Adrenal gland (tissue), 5 donors: ENCODE results near the gene MYADML2.

ENCODE experiments used
- POLR2A ChIP-seq, 2 donors: fragments of 450-650 bp; IDR thresholded peaks; one replicate each; pipeline ENCODE4 v1.6.1; 2017; ENCODE audit warnings: antibody characterized with exemption in 2 of 2, mild to moderate bottlenecking in 2 of 2, moderate library complexity in 1 of 2
- TF ChIP-seq, protein P1 (sequence below), 6 experiments: fragments of 450-650 bp in 4 of 6; fragments of 200-600 bp in 2 of 6; sonication (generic) in 1 of 6; IDR thresholded peaks; 1 replicate in 5 of 6; 2 replicates in 1 of 6; pipeline versions ENCODE4 v1.5.1 to v1.8.0; 2016 to 2021; ENCODE audit warnings: antibody characterized with exemption in 6 of 6, mild to moderate bottlenecking in 2 of 6, moderate library complexity in 1 of 6
- donor health status: DM: no; HTN: no; CAD: no.

DNA sequence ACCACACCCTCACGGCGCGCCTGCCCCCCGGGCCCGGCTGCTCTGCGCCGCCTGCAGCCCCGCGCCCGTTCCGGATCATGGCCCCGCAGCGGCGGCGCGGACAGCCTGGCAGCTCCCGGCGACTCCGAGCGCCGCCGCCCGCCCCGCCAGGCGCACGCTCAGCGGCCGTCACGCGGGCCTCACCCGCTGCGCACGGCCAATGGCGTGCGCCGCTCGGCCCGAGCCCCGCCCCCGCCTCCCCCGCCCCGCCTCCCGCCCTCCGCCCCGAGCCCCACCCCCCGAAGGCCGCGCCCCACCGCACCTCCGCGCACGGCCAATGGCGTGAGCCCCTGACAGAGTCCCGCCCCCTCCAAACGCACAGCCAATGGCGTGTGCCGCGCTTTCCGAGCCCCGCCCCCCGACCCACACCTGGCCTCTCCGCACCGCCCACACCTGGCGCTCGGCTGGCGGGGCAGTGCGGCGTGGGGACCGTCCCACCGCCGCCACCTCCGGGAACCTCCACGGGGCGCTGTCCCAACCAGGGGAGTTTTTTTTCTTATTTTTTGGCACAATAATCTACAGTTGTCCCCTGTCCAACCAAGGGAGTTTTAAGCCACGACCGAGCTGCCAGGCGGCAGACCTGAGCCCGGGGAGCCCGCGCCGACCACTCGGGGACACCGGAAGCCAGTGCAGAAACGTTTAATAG lies 35.6 kb downstream of the MYADML2 start, which contains the start of gene PCYT2:
- TF ChIP-seq, protein P1, sequence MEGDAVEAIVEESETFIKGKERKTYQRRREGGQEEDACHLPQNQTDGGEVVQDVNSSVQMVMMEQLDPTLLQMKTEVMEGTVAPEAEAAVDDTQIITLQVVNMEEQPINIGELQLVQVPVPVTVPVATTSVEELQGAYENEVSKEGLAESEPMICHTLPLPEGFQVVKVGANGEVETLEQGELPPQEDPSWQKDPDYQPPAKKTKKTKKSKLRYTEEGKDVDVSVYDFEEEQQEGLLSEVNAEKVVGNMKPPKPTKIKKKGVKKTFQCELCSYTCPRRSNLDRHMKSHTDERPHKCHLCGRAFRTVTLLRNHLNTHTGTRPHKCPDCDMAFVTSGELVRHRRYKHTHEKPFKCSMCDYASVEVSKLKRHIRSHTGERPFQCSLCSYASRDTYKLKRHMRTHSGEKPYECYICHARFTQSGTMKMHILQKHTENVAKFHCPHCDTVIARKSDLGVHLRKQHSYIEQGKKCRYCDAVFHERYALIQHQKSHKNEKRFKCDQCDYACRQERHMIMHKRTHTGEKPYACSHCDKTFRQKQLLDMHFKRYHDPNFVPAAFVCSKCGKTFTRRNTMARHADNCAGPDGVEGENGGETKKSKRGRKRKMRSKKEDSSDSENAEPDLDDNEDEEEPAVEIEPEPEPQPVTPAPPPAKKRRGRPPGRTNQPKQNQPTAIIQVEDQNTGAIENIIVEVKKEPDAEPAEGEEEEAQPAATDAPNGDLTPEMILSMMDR (IDR thresholded peaks at IDR 0.05), result peak in 1 of 6 experiments; percentile 14
- peak in 1 of 2 donors; percentile 31 for TF ChIP-seq POLR2A (IDR thresholded peaks at IDR 0.05)
